ENCODE measurements around the gene RPS6KA5.

DNA sequence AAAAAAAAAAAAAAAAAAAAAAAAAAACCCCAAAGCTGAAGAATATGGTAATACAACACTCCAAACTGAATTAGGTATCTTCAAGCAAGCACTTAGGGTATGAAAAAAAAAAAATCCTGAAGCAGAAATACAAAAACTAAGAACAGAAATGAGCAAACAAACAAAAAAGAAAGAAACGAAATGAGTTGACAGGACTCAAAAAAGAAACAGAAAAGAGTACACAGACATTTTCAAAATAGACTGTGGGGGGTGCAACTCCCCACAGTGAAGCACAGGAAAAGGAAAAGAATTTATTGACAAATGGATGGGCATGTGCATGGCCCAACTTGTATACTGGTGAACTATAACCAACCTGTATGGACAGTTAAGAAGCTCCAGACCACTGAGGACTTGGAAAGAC is 24.6 kb downstream of the RPS6KA5 start:
- TF ChIP-seq EZH2 (optimal IDR thresholded peaks at IDR 0.05; ENCODE audit: low read depth, low read length) = no peak
- TF ChIP-seq, protein P1, sequence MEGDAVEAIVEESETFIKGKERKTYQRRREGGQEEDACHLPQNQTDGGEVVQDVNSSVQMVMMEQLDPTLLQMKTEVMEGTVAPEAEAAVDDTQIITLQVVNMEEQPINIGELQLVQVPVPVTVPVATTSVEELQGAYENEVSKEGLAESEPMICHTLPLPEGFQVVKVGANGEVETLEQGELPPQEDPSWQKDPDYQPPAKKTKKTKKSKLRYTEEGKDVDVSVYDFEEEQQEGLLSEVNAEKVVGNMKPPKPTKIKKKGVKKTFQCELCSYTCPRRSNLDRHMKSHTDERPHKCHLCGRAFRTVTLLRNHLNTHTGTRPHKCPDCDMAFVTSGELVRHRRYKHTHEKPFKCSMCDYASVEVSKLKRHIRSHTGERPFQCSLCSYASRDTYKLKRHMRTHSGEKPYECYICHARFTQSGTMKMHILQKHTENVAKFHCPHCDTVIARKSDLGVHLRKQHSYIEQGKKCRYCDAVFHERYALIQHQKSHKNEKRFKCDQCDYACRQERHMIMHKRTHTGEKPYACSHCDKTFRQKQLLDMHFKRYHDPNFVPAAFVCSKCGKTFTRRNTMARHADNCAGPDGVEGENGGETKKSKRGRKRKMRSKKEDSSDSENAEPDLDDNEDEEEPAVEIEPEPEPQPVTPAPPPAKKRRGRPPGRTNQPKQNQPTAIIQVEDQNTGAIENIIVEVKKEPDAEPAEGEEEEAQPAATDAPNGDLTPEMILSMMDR (IDR thresholded peaks at IDR 0.05; ENCODE audit: low read length) = no peak
- TF ChIP-seq EZH2phosphoT487 (IDR thresholded peaks at IDR 0.05; ENCODE audit: low read length) = no peak
